GM12873 (cell line): ENCODE measurements around the gene C16orf92.

Experiments used
- CTCF ChIP-seq: IDR thresholded peaks from 2 replicates; pipeline ENCODE4 v1.5.1; 2012; ENCODE audit warnings: low read depth, mild to moderate bottlenecking, moderate library complexity, low read length, control low read depth; ENCODE audit not compliant: insufficient read depth; ENCODE audit errors: missing control alignments

C16orf92 gene

GRCh38 chr16:30022887-30023286, at the start of gene C16orf92:
Gene C16orf92, plus strand, starts transcription at chr16:30023198. Its CDS starts 143 bp downstream, at chr16:30023341.
- no peak for TF ChIP-seq CTCF

GRCh38 chr16:29973384-29974246, 49.4 kb upstream of the C16orf92 start, which contains the start of gene TAOK2:
Gene TAOK2, plus strand, starts transcription at chr16:29973868. Its CDS starts 3,905 bp downstream, at chr16:29977773.
- no peak for TF ChIP-seq CTCF

- TF ChIP-seq CTCF, result peak; percentile 21
Measured at GRCh38 chr16:29974291-29975133, 48.5 kb upstream of the C16orf92 start.

- no peak for TF ChIP-seq CTCF
Measured at GRCh38 chr16:29975134-29975538, 47.9 kb upstream of the C16orf92 start.

- no peak for TF ChIP-seq CTCF
Measured at GRCh38 chr16:29975811-29976511, 47.0 kb upstream of the C16orf92 start.

- no peak for TF ChIP-seq CTCF
Measured at GRCh38 chr16:29977063-29977825, 45.8 kb upstream of the C16orf92 start.
